Caco-2 (cell line): ENCODE measurements around the gene CYP1A2. TPM values are rescaled to one million over a fixed set of nuclear protein-coding genes. Genes with fewer than 3 reads are reported as not detected.

Experiments used
- BruUV-seq: library from RNA; stranded (reverse); fragments of 400-500 nt; replicated peaks from 2 replicates; lab custom pipeline; 2021; lab: Mats Ljungman, UMichigan
- CTCF ChIA-PET: fragments of 300-600 bp; sonication (Branson Sonifier 250); formaldehyde crosslinking; loops from one replicate; lab custom pipeline; 2022; ENCODE audit warnings: antibody characterized with exemption; lab: Charles Lee
- POLR2A ChIA-PET: fragments of 300-600 bp; sonication (Branson Sonifier 250); formaldehyde crosslinking; loops from one replicate; lab custom pipeline; 2022; ENCODE audit warnings: antibody characterized with exemption; lab: Charles Lee
- DNase-seq, 2 experiments: peaks; one replicate each; pipeline versions ENCODE4 v3.0.0 to v3.0.0-alpha.2; 2020 to 2022
- H3K27me3 ChIP-seq: replicated peaks from 2 replicates; pipeline ENCODE4 v1.6.0; 2011; ENCODE audit warnings: low read length; ENCODE audit not compliant: control insufficient read depth, insufficient read depth
- H3K36me3 ChIP-seq: 2 replicates; pipeline ENCODE4 v1.5.1; 2011; ENCODE audit warnings: low read length; ENCODE audit not compliant: control insufficient read depth, insufficient read depth
- H3K4me1 ChIP-seq: fragments of 250-450 bp; sonication (Bioruptor Pico); 2 replicates; pipeline ENCODE4 v1.5.1; 2020; ENCODE audit warnings: mild to moderate bottlenecking
- H3K4me3 ChIP-seq: 2 replicates; pipeline ENCODE4 v1.5.1; 2011; ENCODE audit warnings: low read depth, mild to moderate bottlenecking, control low read depth, low read length
- H3K9me3 ChIP-seq: fragments of 250-450 bp; sonication (Bioruptor Pico); 2 replicates; pipeline ENCODE4 v1.5.1; 2020; ENCODE audit warnings: mild to moderate bottlenecking, moderate library complexity
- H3K27ac Mint-ChIP-seq: one replicate; pipeline ENCODE4 v1.8.0; 2022; ENCODE audit warnings: mixed read lengths; ENCODE audit not compliant: unreplicated experiment
- H3K27me3 Mint-ChIP-seq: one replicate; pipeline ENCODE4 v1.8.0; 2022; ENCODE audit warnings: mixed read lengths; ENCODE audit not compliant: insufficient read depth, unreplicated experiment
- H3K36me3 Mint-ChIP-seq: one replicate; pipeline ENCODE4 v1.8.0; 2022; ENCODE audit warnings: mild to moderate bottlenecking, mixed read lengths; ENCODE audit not compliant: insufficient read depth, unreplicated experiment
- H3K4me1 Mint-ChIP-seq: one replicate; pipeline ENCODE4 v1.8.0; 2022; ENCODE audit warnings: low read depth, mixed read lengths; ENCODE audit not compliant: unreplicated experiment
- H3K4me3 Mint-ChIP-seq: one replicate; pipeline ENCODE4 v1.8.0; 2022; ENCODE audit warnings: mild to moderate bottlenecking, moderate library complexity, mixed read lengths; ENCODE audit not compliant: unreplicated experiment
- H3K9me3 Mint-ChIP-seq: one replicate; pipeline ENCODE4 v1.8.0; 2022; ENCODE audit warnings: mixed read lengths; ENCODE audit not compliant: unreplicated experiment
- intact Hi-C: fragments of 100-400 bp; cut with micrococcal nuclease; formaldehyde crosslinking; loops from one replicate; pipeline ENCODE4 v1.10.0; 2022; ENCODE audit not compliant: unreplicated experiment
- total RNA-seq: library from RNA; stranded (reverse); gene quantifications from 2 replicates; pipeline ENCODE4 v1.2.3, GENCODE V29; 2022
- TF ChIP-seq, protein P1 (sequence below), 2 experiments: fragments of 200-600 bp in 1 of 2; IDR thresholded peaks; 1 replicate in 1 of 2; 2 replicates in 1 of 2; pipeline versions ENCODE4 v1.5.1 to v1.8.0; 2011 to 2022; ENCODE audit warnings: antibody characterized with exemption in 1 of 2, control low read depth in 1 of 2, inconsistent platforms in 1 of 2, low read depth in 1 of 2, low read length in 1 of 2, mild to moderate bottlenecking in 1 of 2, moderate library complexity in 1 of 2; ENCODE audit not compliant: insufficient read depth in 1 of 2, severe bottlenecking in 1 of 2, unreplicated experiment in 1 of 2

Gene CYP1A2
- total RNA-seq, 1 experiment from 2014 or later = not detected

DNA sequence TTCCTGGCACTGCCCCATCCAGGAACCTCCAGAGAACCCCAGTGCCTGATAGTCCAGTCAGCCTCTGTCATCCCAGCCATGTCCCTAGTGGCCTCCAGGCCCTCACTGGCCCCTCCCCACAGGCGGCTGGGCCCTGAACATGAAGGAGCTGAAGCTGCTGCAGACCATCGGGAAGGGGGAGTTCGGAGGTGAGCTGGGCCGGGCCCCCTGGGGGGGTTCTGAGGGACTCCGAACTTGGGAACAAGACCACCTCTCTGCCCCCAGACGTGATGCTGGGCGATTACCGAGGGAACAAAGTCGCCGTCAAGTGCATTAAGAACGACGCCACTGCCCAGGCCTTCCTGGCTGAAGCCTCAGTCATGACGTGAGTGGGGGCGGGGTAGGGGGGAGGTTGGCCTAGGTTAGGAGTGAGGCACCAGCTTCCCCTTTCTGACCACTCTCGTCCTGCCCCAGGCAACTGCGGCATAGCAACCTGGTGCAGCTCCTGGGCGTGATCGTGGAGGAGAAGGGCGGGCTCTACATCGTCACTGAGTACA, 52.0 kb downstream of the CYP1A2 start:
- no peaks in the 10 kb centered on the region for H3K4me1 Mint-ChIP-seq
- peak in 1 of 2 experiments; percentile 36 for DNase-seq
- intact Hi-C loops = loop anchor here (1.0 to 2.0 kb wide), 2 partner anchors 18 to 29 kb away; partner anchors contain the start of gene CSK
- CTCF ChIA-PET = interaction anchor here (0.7 to 2.8 kb wide), 5 partner anchors 12 to 159 kb away, joined by 3 to 12 read pairs (median 7); partner anchors contain the start of gene LMAN1L
- Histone ChIP-seq H3K27me3 (no peaks in the 10 kb centered on the region), H3K4me1 (no peaks in the 10 kb centered on the region), H3K36me3 (peaks cover 6% of the 10 kb centered on the region), H3K4me3 (no peak overlapping the region), H3K9me3 (no peaks in the 10 kb centered on the region)
- no peak overlapping the region for H3K27ac Mint-ChIP-seq
- H3K9me3 Mint-ChIP-seq = no peaks in the 10 kb centered on the region
- TF ChIP-seq, protein P1, sequence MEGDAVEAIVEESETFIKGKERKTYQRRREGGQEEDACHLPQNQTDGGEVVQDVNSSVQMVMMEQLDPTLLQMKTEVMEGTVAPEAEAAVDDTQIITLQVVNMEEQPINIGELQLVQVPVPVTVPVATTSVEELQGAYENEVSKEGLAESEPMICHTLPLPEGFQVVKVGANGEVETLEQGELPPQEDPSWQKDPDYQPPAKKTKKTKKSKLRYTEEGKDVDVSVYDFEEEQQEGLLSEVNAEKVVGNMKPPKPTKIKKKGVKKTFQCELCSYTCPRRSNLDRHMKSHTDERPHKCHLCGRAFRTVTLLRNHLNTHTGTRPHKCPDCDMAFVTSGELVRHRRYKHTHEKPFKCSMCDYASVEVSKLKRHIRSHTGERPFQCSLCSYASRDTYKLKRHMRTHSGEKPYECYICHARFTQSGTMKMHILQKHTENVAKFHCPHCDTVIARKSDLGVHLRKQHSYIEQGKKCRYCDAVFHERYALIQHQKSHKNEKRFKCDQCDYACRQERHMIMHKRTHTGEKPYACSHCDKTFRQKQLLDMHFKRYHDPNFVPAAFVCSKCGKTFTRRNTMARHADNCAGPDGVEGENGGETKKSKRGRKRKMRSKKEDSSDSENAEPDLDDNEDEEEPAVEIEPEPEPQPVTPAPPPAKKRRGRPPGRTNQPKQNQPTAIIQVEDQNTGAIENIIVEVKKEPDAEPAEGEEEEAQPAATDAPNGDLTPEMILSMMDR (IDR thresholded peaks at IDR 0.05; ENCODE audit: insufficient read depth in 1 of 2, low read depth in 1 of 2, low read length in 1 of 2, severe bottlenecking in 1 of 2, unreplicated experiment in 1 of 2) = no peak
- no peaks in the 10 kb centered on the region for H3K27me3 Mint-ChIP-seq
- peaks cover 32% of the 10 kb centered on the region for H3K36me3 Mint-ChIP-seq
- BruUV-seq = no TSS peak
- H3K4me3 Mint-ChIP-seq = no peak overlapping the region
- POLR2A ChIA-PET = no interaction called here

DNA sequence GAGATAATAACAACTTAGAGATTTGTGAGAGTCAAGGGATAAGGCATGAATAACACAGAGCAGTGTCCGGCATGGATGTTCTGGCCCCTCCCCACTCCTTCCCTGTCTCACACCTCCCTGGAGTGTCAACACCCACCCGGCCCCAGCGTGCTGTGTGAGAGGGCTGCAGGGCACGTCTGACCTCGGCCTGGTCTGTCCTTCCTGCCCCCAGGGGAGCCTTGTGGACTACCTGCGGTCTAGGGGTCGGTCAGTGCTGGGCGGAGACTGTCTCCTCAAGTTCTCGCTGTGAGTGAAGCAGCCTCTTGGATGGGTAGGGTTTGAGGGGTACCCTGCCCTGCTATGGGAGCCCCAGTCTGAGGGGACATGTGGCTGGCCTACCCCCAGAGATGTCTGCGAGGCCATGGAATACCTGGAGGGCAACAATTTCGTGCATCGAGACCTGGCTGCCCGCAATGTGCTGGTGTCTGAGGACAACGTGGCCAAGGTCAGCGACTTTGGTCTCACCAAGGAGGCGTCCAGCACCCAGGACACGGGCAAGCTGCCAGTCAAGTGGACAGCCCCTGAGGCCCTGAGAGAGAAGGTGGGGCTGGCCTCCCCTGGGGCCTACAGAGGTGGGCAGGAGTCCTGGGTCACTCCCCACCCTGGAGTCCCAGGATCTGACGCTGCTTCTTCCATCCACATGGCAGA, 52.8 kb downstream of the CYP1A2 start:
- intact Hi-C loops = loop anchor here (2.0 kb wide), 1 partner anchor 19 kb away; the partner anchor contains the start of gene CSK
- Histone ChIP-seq H3K9me3 (no peaks in the 10 kb centered on the region), H3K4me3 (no peak overlapping the region), H3K36me3 (peaks cover 6% of the 10 kb centered on the region), H3K27me3 (no peaks in the 10 kb centered on the region), H3K4me1 (no peaks in the 10 kb centered on the region)
- no peaks in the 10 kb centered on the region for H3K9me3 Mint-ChIP-seq
- no peaks in the 10 kb centered on the region for H3K27me3 Mint-ChIP-seq
- H3K4me1 Mint-ChIP-seq = no peaks in the 10 kb centered on the region
- TF ChIP-seq, protein P1 (IDR thresholded peaks at IDR 0.05; ENCODE audit: insufficient read depth in 1 of 2, low read depth in 1 of 2, low read length in 1 of 2, severe bottlenecking in 1 of 2, unreplicated experiment in 1 of 2) = no peak
- H3K4me3 Mint-ChIP-seq = no peak overlapping the region
- DNase-seq = peak in 1 of 2 experiments; percentile 22
- H3K36me3 Mint-ChIP-seq = peaks cover 32% of the 10 kb centered on the region
- CTCF ChIA-PET = interaction anchor here (2.8 kb wide), 1 partner anchor 31 kb away, joined by 12 read pairs; no protein-coding TSS in a partner anchor
- no TSS peak for BruUV-seq
- POLR2A ChIA-PET = no interaction called here
- no peak overlapping the region for H3K27ac Mint-ChIP-seq

DNA sequence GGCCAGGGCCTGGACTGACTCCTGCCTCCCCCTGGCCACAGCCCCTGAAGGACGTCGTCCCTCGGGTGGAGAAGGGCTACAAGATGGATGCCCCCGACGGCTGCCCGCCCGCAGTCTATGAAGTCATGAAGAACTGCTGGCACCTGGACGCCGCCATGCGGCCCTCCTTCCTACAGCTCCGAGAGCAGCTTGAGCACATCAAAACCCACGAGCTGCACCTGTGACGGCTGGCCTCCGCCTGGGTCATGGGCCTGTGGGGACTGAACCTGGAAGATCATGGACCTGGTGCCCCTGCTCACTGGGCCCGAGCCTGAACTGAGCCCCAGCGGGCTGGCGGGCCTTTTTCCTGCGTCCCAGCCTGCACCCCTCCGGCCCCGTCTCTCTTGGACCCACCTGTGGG, 53.6 kb downstream of the CYP1A2 start:
- H3K36me3 ChIP-seq = peaks cover 6% of the 10 kb centered on the region
- no peak for DNase-seq
- no peak overlapping the region for H3K4me3 ChIP-seq
- no peaks in the 10 kb centered on the region for H3K9me3 Mint-ChIP-seq
- POLR2A ChIA-PET = no interaction called here
- intact Hi-C loops = no loop called here
- no peaks in the 10 kb centered on the region for H3K27me3 Mint-ChIP-seq
- peaks cover 32% of the 10 kb centered on the region for H3K36me3 Mint-ChIP-seq
- no peaks in the 10 kb centered on the region for H3K4me1 Mint-ChIP-seq
- no peak overlapping the region for H3K4me3 Mint-ChIP-seq
- TF ChIP-seq, protein P1 (IDR thresholded peaks at IDR 0.05; ENCODE audit: insufficient read depth in 1 of 2, low read depth in 1 of 2, low read length in 1 of 2, severe bottlenecking in 1 of 2, unreplicated experiment in 1 of 2) = no peak
- H3K27me3 ChIP-seq = no peaks in the 10 kb centered on the region
- H3K9me3 ChIP-seq = no peaks in the 10 kb centered on the region
- no TSS peak for BruUV-seq
- no peak overlapping the region for H3K27ac Mint-ChIP-seq
- CTCF ChIA-PET = no interaction called here
- H3K4me1 ChIP-seq = no peaks in the 10 kb centered on the region
